Hematopoietic multipotent progenitor cell treated with erythropoietin and hydrocortisone succinate and interleukin-3 and kit ligand, for 15 days (in vitro differentiated cells): ENCODE results near the gene JMJD6.
A peak's percentile ranks its signal among the peaks of the same experiment; 100 is the strongest.

Experiments
- DNase-seq: peaks from one replicate; pipeline ENCODE4 v3.0.0-alpha.2; 2015; ENCODE audit warnings: low spot score

JMJD6 gene

GRCh38 chr17:76697702-76698465, 28.5 kb downstream of the JMJD6 start:
- no peak for DNase-seq

GRCh38 chr17:76696763-76697701, 29.4 kb downstream of the JMJD6 start:
- DNase-seq = no peak

- no peak for DNase-seq
Measured at GRCh38 chr17:76695059-76695831, 31.2 kb downstream of the JMJD6 start.

GRCh38 chr17:76691379-76692191, 34.8 kb downstream of the JMJD6 start:
- DNase-seq = no peak

- no peak for DNase-seq
Measured at GRCh38 chr17:76690596-76691280, 35.7 kb downstream of the JMJD6 start.

- DNase-seq = no peak
Measured at GRCh38 chr17:76689859-76690258, 36.5 kb downstream of the JMJD6 start.

- no peak for DNase-seq
Measured at GRCh38 chr17:76688165-76688622, 38.2 kb downstream of the JMJD6 start.

- no peak for DNase-seq
Measured at GRCh38 chr17:76687298-76688164, 38.9 kb downstream of the JMJD6 start.

- no peak for DNase-seq
Measured at GRCh38 chr17:76686538-76687297, 39.7 kb downstream of the JMJD6 start.

- DNase-seq = no peak
Measured at GRCh38 chr17:76685846-76686245, 40.6 kb downstream of the JMJD6 start.

GRCh38 chr17:76685366-76685765, 41.0 kb downstream of the JMJD6 start:
- no peak for DNase-seq

GRCh38 chr17:76684756-76685155, 41.6 kb downstream of the JMJD6 start:
- DNase-seq = no peak

- DNase-seq = no peak
Measured at GRCh38 chr17:76683921-76684745, 42.3 kb downstream of the JMJD6 start.

- no peak for DNase-seq
Measured at GRCh38 chr17:76683011-76683755, 43.2 kb downstream of the JMJD6 start.

- DNase-seq = peak; percentile 62
Measured at GRCh38 chr17:76682296-76682695, 44.1 kb downstream of the JMJD6 start.

- peak; percentile 77 for DNase-seq
Measured at GRCh38 chr17:76681222-76682137, 44.9 kb downstream of the JMJD6 start.
